GM23248 (cell line): Measurements from ENCODE around the gene BEND3. TPM values are rescaled to one million over a fixed set of nuclear protein-coding genes. Genes with fewer than 3 reads are reported as not detected.
A peak's percentile ranks its signal among the peaks of the same experiment; 100 is the strongest.
"Not testable (repeated sequence)": the region's sequence is repeated elsewhere in the genome, so short reads cannot be mapped to it uniquely, and the experiment has no call there.

ENCODE experiments used
- DNase-seq: peaks from one replicate; pipeline ENCODE4 v3.0.0-alpha.2; 2015
- H2AFZ ChIP-seq: fragments of 200-600 bp; sonication (generic); 2 replicates; pipeline ENCODE4 v1.6.1; 2016; ENCODE audit warnings: antibody characterized with exemption
- H3F3A ChIP-seq: fragments of 200-600 bp; sonication (generic); 2 replicates; pipeline ENCODE4 v1.6.1; 2016; ENCODE audit warnings: mild to moderate bottlenecking, antibody characterized with exemption, mixed run types; ENCODE audit not compliant: insufficient read depth
- H3K27ac ChIP-seq: fragments of 200-600 bp; sonication (generic); 2 replicates; pipeline ENCODE4 v1.5.1; 2016; ENCODE audit warnings: mild to moderate bottlenecking
- H3K27me3 ChIP-seq: fragments of 200-600 bp; sonication (generic); replicated peaks from 2 replicates; pipeline ENCODE4 v1.6.1; 2016; ENCODE audit warnings: mild to moderate bottlenecking; ENCODE audit not compliant: insufficient read depth
- H3K36me3 ChIP-seq: fragments of 200-600 bp; sonication (generic); 2 replicates; pipeline ENCODE4 v1.6.1; 2016; ENCODE audit warnings: low read depth, mild to moderate bottlenecking
- H3K4me1 ChIP-seq: fragments of 200-600 bp; sonication (generic); 2 replicates; pipeline ENCODE4 v1.6.1; 2016; ENCODE audit warnings: mild to moderate bottlenecking; ENCODE audit not compliant: insufficient read depth
- H3K4me2 ChIP-seq: fragments of 200-600 bp; sonication (generic); one replicate; pipeline ENCODE4 v1.6.1; 2016; ENCODE audit warnings: mild to moderate bottlenecking; ENCODE audit not compliant: unreplicated experiment
- H3K4me3 ChIP-seq: fragments of 200-600 bp; sonication (generic); 2 replicates; pipeline ENCODE4 v1.5.1; 2016; ENCODE audit warnings: mild to moderate bottlenecking
- H3K79me2 ChIP-seq: fragments of 200-600 bp; sonication (generic); 2 replicates; pipeline ENCODE4 v1.6.1; 2016; ENCODE audit warnings: mild to moderate bottlenecking; ENCODE audit not compliant: insufficient read depth
- H3K9ac ChIP-seq: fragments of 200-600 bp; sonication (generic); 2 replicates; pipeline ENCODE4 v1.6.1; 2016; ENCODE audit warnings: mild to moderate bottlenecking
- H3K9me2 ChIP-seq: fragments of 200-600 bp; sonication (generic); 2 replicates; pipeline ENCODE4 v1.6.1; 2016; ENCODE audit warnings: mixed run types, mild to moderate bottlenecking, moderate library complexity; ENCODE audit not compliant: insufficient read depth
- H3K9me3 ChIP-seq: fragments of 200-600 bp; sonication (generic); one replicate; pipeline ENCODE4 v1.6.1; 2017; ENCODE audit warnings: low read depth
- H4K20me1 ChIP-seq: fragments of 200-600 bp; sonication (generic); 2 replicates; pipeline ENCODE4 v1.6.0; 2016; ENCODE audit not compliant: insufficient read depth
- EZH2 ChIP-seq: fragments of 200-600 bp; sonication (generic); IDR thresholded peaks from 2 replicates; pipeline ENCODE4 v1.6.1; 2018; ENCODE audit warnings: antibody characterized with exemption, mild to moderate bottlenecking; ENCODE audit not compliant: insufficient read depth, poor library complexity, severe bottlenecking
- EZH2phosphoT487 ChIP-seq: fragments of 200-600 bp; sonication (generic); IDR thresholded peaks from 2 replicates; pipeline ENCODE4 v1.6.1; 2018; ENCODE audit warnings: antibody characterized with exemption, moderate library complexity, mild to moderate bottlenecking, low read depth; ENCODE audit not compliant: insufficient read depth
- WGBS, 2 experiments: methylation state at CpG; one replicate each; pipeline ENCODE4 v1.1.6; 2015 to 2017; ENCODE audit warnings: low lambda C conversion rate in 2 of 2, low coverage in 1 of 2; ENCODE audit errors: missing lambda C conversion rate in 2 of 2; 5-methylcytosine and 5-hydroxymethylcytosine counted together
- in situ Hi-C: fragments of 300-500 bp; cut with MboI; formaldehyde crosslinking; loops from 2 replicates; pipeline ENCODE4 v1.15.0; 2020
- polyA plus RNA-seq: library from polyadenylated mRNA; unstranded; fragments of >200 nt; fragmentation: Nextera tagmentation; extraction: Ambion mirVana; gene quantifications from 2 replicates; pipeline ENCODE4 v1.2.1, GENCODE V29; 2016
- total RNA-seq: library from RNA; depleted of rRNA; stranded (reverse); fragments of >200 nt; shearing (Covaris generic); gene quantifications from 2 replicates; pipeline ENCODE4 v1.2.3, GENCODE V29; 2014

The BEND3 gene
- total and polyA plus RNA-seq, 2 experiments from 2014 or later = 1.4 to 1.8 TPM

DNA sequence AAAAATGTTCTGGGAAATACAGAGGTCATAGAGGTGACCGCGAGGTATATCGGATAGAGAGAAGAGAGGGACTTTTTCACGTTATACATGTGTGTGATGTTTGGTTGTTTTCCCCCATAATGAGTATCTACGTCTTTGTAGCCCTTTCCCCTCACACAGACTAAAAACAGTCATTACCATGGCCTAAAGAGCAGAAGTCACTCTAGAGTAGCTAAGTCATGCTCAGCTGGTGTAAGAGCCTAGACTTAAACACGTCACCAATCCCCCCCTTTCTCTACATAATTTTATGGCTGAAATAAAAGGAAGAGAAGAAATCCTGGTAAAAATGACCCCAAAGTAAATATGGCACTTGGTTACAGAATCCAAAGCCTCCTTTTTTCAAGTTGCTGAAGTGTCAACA is 6.0 kb upstream of the BEND3 start:
- H4K20me1 ChIP-seq = no peaks in the 10 kb centered on the region
- H2AFZ ChIP-seq = no peak overlapping the region
- H3K9me2 ChIP-seq = no peaks in the 10 kb centered on the region
- TF ChIP-seq EZH2 = no peak
- no peak for TF ChIP-seq EZH2phosphoT487
- H3K4me3 ChIP-seq = no peak overlapping the region
- no peaks in the 10 kb centered on the region for H3K79me2 ChIP-seq
- no peak overlapping the region for H3K4me2 ChIP-seq
- H3F3A ChIP-seq = peaks cover 3% of the 10 kb centered on the region; the same call in 1 of the 2 replicates
- H3K9ac ChIP-seq = no peak overlapping the region
- in situ Hi-C loops = no loop called here
- WGBS, 2 experiments = 80 to 91% methylated on average over 6 of the region's 6 CpGs
- H3K27ac ChIP-seq = no peak overlapping the region
- H3K36me3 ChIP-seq = no peaks in the 10 kb centered on the region
- peaks cover 14% of the 10 kb centered on the region for H3K27me3 ChIP-seq
- DNase-seq = no peak
- peaks cover 4% of the 10 kb centered on the region; the same call in 1 of the 2 replicates for H3K4me1 ChIP-seq
- H3K9me3 ChIP-seq = no peaks in the 10 kb centered on the region

GRCh38 chr6:107120404-107120803 is 5.1 kb upstream of the BEND3 start:
- H3K27ac ChIP-seq = no peak overlapping the region
- H3K79me2 ChIP-seq = no peaks in the 10 kb centered on the region
- H3K9me2 ChIP-seq = no peaks in the 10 kb centered on the region
- DNase-seq = no peak
- TF ChIP-seq EZH2phosphoT487 = no peak
- no peak for TF ChIP-seq EZH2
- H3K4me2 ChIP-seq = no peak overlapping the region
- H3K9ac ChIP-seq = no peak overlapping the region
- no peaks in the 10 kb centered on the region for H4K20me1 ChIP-seq
- H3K9me3 ChIP-seq = no peaks in the 10 kb centered on the region
- no peak overlapping the region for H2AFZ ChIP-seq
- peaks cover 14% of the 10 kb centered on the region for H3K27me3 ChIP-seq
- no peak overlapping the region for H3K4me3 ChIP-seq
- peaks cover 7% of the 10 kb centered on the region; the same call in 1 of the 2 replicates for H3K4me1 ChIP-seq
- no peaks in the 10 kb centered on the region for H3K36me3 ChIP-seq
- in situ Hi-C loops = no loop called here
- peaks cover 7% of the 10 kb centered on the region; the same call in 1 of the 2 replicates for H3F3A ChIP-seq
- 99 to 100% methylated on average over 4 of the region's 4 CpGs for WGBS, 2 experiments

GRCh38 chr6:107118976-107119375 is 3.7 kb upstream of the BEND3 start:
- H3K9me3 ChIP-seq = no peaks in the 10 kb centered on the region
- 60 to 64% methylated on average over 2 of the region's 2 CpGs for WGBS, 2 experiments
- H3K4me3 ChIP-seq = no peak overlapping the region
- DNase-seq = no peak
- no peak overlapping the region for H2AFZ ChIP-seq
- TF ChIP-seq EZH2 = no peak
- TF ChIP-seq EZH2phosphoT487 = no peak
- peaks cover 7% of the 10 kb centered on the region; the same call in 1 of the 2 replicates for H3K4me1 ChIP-seq
- H3K79me2 ChIP-seq = no peaks in the 10 kb centered on the region
- H4K20me1 ChIP-seq = no peaks in the 10 kb centered on the region
- no peaks in the 10 kb centered on the region for H3K9me2 ChIP-seq
- no peak overlapping the region for H3K27ac ChIP-seq
- peaks cover 7% of the 10 kb centered on the region; the same call in 1 of the 2 replicates for H3F3A ChIP-seq
- H3K27me3 ChIP-seq = peaks cover 14% of the 10 kb centered on the region
- no peaks in the 10 kb centered on the region for H3K36me3 ChIP-seq
- in situ Hi-C loops = no loop called here
- no peak overlapping the region for H3K4me2 ChIP-seq
- H3K9ac ChIP-seq = no peak overlapping the region

- H3K79me2 ChIP-seq, in situ Hi-C loops: not testable (repeated sequence)
These were observed 3.2 kb upstream of the BEND3 start for GRCh38 chr6:107118540-107118939.

GRCh38 chr6:107116931-107117330 is 1.6 kb upstream of the BEND3 start:
- Histone ChIP-seq H3K79me2 (no peaks in the 10 kb centered on the region), H3K27me3 (peaks cover 14% of the 10 kb centered on the region), H3K27ac (no peak overlapping the region), H3K4me2 (no peak overlapping the region), H3F3A (peaks cover 12% of the 10 kb centered on the region), H3K9me3 (no peaks in the 10 kb centered on the region), H3K4me3 (no peak overlapping the region), H4K20me1 (no peaks in the 10 kb centered on the region), H3K9me2 (no peaks in the 10 kb centered on the region), H3K36me3 (no peaks in the 10 kb centered on the region), H3K4me1 (peaks cover 11% of the 10 kb centered on the region; the same call in 1 of the 2 replicates), H3K9ac (no peak overlapping the region), H2AFZ (no peak overlapping the region)
- TF ChIP-seq EZH2phosphoT487 (no peak), EZH2 (peak; percentile 45)
- DNase-seq = no peak
- in situ Hi-C loops = no loop called here
- 45 to 58% methylated on average over 7 of the region's 7 CpGs for WGBS, 2 experiments

More at GRCh38 chr6:107118540-107118939, 3.2 kb upstream of the BEND3 start:
- 82 to 88% methylated on average over 9 of the region's 9 CpGs for WGBS, 2 experiments
- not testable (repeated sequence) for H3K9me2 ChIP-seq, H3K4me3 ChIP-seq, H3K36me3 ChIP-seq, H3K27ac ChIP-seq, H3K9ac ChIP-seq, H4K20me1 ChIP-seq, H2AFZ ChIP-seq, H3K9me3 ChIP-seq, DNase-seq, H3K4me2 ChIP-seq
- Histone ChIP-seq H3F3A (peaks cover 10% of the 10 kb centered on the region), H3K27me3 (peaks cover 14% of the 10 kb centered on the region), H3K4me1 (peaks cover 11% of the 10 kb centered on the region; the same call in 1 of the 2 replicates)
